ENCODE measurements around the gene HSD17B11. TPM values are rescaled to one million over a fixed set of nuclear protein-coding genes. Genes with fewer than 3 reads are reported as not detected.

Gene HSD17B11
- polyA plus RNA-seq, 1 donor from 2014 or later, result 2.2 TPM

DNA sequence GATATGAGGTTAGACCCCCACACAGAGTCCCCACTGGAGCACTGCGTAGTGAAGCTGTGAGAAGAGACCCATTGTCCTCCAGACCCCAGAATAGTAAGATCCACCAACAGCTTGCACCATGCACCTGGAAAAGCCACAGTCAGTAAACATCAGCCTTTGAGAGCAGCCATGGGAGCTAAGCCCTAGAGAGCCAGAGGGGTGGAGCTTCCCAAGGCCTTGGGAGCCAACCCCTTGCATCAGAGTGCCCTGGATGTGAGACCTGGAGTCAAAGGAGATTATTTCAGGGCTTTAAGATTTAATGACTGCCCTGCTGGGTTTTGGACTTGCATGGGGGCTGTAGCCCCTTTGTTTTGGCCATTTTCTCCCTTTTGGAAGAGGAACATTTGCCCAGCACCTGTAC lies 104.0 kb downstream of the HSD17B11 start:
- H3K4me3 ChIP-seq (ENCODE audit: low read length), result no peak overlapping the region
- H3F3A ChIP-seq (ENCODE audit: insufficient read depth, low read length, poor library complexity, severe bottlenecking), result no peaks in the 10 kb centered on the region
- H3K79me2 ChIP-seq (replicated peaks; ENCODE audit: insufficient read depth, low read length), result no peaks in the 10 kb centered on the region
- no peak for TF ChIP-seq EP300 (conservative IDR thresholded peaks at IDR 0.05; ENCODE audit: poor library complexity, severe bottlenecking)
- no peak for TF ChIP-seq TAF1 (IDR thresholded peaks at IDR 0.05; ENCODE audit: low read depth)
- no peak for TF ChIP-seq SMC3 (conservative IDR thresholded peaks at IDR 0.05; ENCODE audit: poor library complexity)
- no peak for TF ChIP-seq RAD21 (conservative IDR thresholded peaks at IDR 0.05)
- no peak for TF ChIP-seq MXI1 (conservative IDR thresholded peaks at IDR 0.05; ENCODE audit: poor library complexity, severe bottlenecking)
- no peaks in the 10 kb centered on the region for H4K20me1 ChIP-seq (ENCODE audit: insufficient read depth)
- no peaks in the 10 kb centered on the region for H3K36me3 ChIP-seq (ENCODE audit: insufficient read depth, low read length)
- H3K27ac ChIP-seq (ENCODE audit: low read length), result no peak overlapping the region
- no peak overlapping the region for H2AFZ ChIP-seq (ENCODE audit: low read depth, low read length)
- H3K27me3 ChIP-seq (ENCODE audit: insufficient read depth, low read depth, low read length), result no peaks in the 10 kb centered on the region
- H3K4me2 ChIP-seq (ENCODE audit: low read length), result no peak overlapping the region
- H3K9ac ChIP-seq (ENCODE audit: low read length), result no peak overlapping the region
- no peaks in the 10 kb centered on the region for H3K9me2 ChIP-seq (ENCODE audit: insufficient read depth, low read length)
- H3K9me3 ChIP-seq (ENCODE audit: low read length), result peaks cover 6% of the 10 kb centered on the region

Small RNA genes within 50 kb of the gene (small RNA-seq; reads per million reads assigned to genes)
- gene MIR5705, result 0 reads per million in 3 experiments
- 0 reads per million in 3 experiments for gene RN7SL681P

Other genes starting within 250 kb of the HSD17B11 start
- 15.0 and 16.6 TPM in 2 replicates for gene KLHL8, start 170.6 kb downstream of the HSD17B11 start, polyA plus RNA-seq
- not detected in 2 replicates for gene HSD17B13, start 68.3 kb downstream of the HSD17B11 start, polyA plus RNA-seq
- gene NUDT9, start 31.4 kb upstream of the HSD17B11 start, polyA plus RNA-seq, result 22.4 and 25.5 TPM in 2 replicates
- gene SPARCL1, start 138.2 kb upstream of the HSD17B11 start, polyA plus RNA-seq, result 0.89 TPM in 1 of 2 replicates, not detected in the other
- not detected in 2 replicates for gene DSPP, start 217.3 kb upstream of the HSD17B11 start, polyA plus RNA-seq